Measurements from ENCODE around the gene GLUD2.
A peak's percentile ranks its signal among the peaks of the same experiment; 100 is the strongest.
"Not testable (repeated sequence)": the region's sequence is repeated elsewhere in the genome, so short reads cannot be mapped to it uniquely, and the experiment has no call there.

Gene GLUD2

GRCh38 chrX:121047441-121048419, at the start of gene GLUD2:
Gene GLUD2, plus strand, starts transcription at chrX:121047610. Its CDS starts 75 bp downstream, at chrX:121047685.
- DNase-seq, result peak; percentile 48
- in situ Hi-C loops (cut with HindIII; ENCODE audit: low pct_ligation_motif_present, low pct_unique_long_range_greater_than_20kb, low sequenced_read_pairs), result not testable (repeated sequence)

- no peak for DNase-seq
- in situ Hi-C loops (cut with HindIII; ENCODE audit: low pct_ligation_motif_present, low pct_unique_long_range_greater_than_20kb, low sequenced_read_pairs), result no loop called here
These were observed 48.0 kb upstream of the GLUD2 start for GRCh38 chrX:120999413-120999812.

GRCh38 chrX:121000589-121000988, 46.8 kb upstream of the GLUD2 start:
- in situ Hi-C loops (cut with HindIII; ENCODE audit: low pct_ligation_motif_present, low pct_unique_long_range_greater_than_20kb, low sequenced_read_pairs), result no loop called here
- DNase-seq, result peak; percentile 7

- no peak for DNase-seq
- in situ Hi-C loops (cut with HindIII; ENCODE audit: low pct_ligation_motif_present, low pct_unique_long_range_greater_than_20kb, low sequenced_read_pairs), result no loop called here
These were observed 38.5 kb upstream of the GLUD2 start for GRCh38 chrX:121008920-121009319.

- in situ Hi-C loops (cut with HindIII; ENCODE audit: low pct_ligation_motif_present, low pct_unique_long_range_greater_than_20kb, low sequenced_read_pairs), result no loop called here
- DNase-seq, result no peak
These were observed 37.6 kb upstream of the GLUD2 start for GRCh38 chrX:121009764-121010163.

GRCh38 chrX:121010218-121010617, 37.2 kb upstream of the GLUD2 start:
- in situ Hi-C loops (cut with HindIII; ENCODE audit: low pct_ligation_motif_present, low pct_unique_long_range_greater_than_20kb, low sequenced_read_pairs), result no loop called here
- no peak for DNase-seq

- DNase-seq, result no peak
- in situ Hi-C loops (cut with HindIII; ENCODE audit: low pct_ligation_motif_present, low pct_unique_long_range_greater_than_20kb, low sequenced_read_pairs), result no loop called here
These were observed 36.2 kb upstream of the GLUD2 start for GRCh38 chrX:121011254-121011653.

- in situ Hi-C loops (cut with HindIII; ENCODE audit: low pct_ligation_motif_present, low pct_unique_long_range_greater_than_20kb, low sequenced_read_pairs), result no loop called here
- DNase-seq, result no peak
These were observed 33.4 kb upstream of the GLUD2 start for GRCh38 chrX:121013897-121014455.

- no peak for DNase-seq
- in situ Hi-C loops (cut with HindIII; ENCODE audit: low pct_ligation_motif_present, low pct_unique_long_range_greater_than_20kb, low sequenced_read_pairs), result no loop called here
These were observed 32.6 kb upstream of the GLUD2 start for GRCh38 chrX:121014826-121015225.

- in situ Hi-C loops (cut with HindIII; ENCODE audit: low pct_ligation_motif_present, low pct_unique_long_range_greater_than_20kb, low sequenced_read_pairs), result no loop called here
- DNase-seq, result no peak
These were observed 19.0 kb upstream of the GLUD2 start for GRCh38 chrX:121028419-121028818.

GRCh38 chrX:121030083-121030482, 17.3 kb upstream of the GLUD2 start:
- in situ Hi-C loops (cut with HindIII; ENCODE audit: low pct_ligation_motif_present, low pct_unique_long_range_greater_than_20kb, low sequenced_read_pairs), result no loop called here
- no peak for DNase-seq

- in situ Hi-C loops (cut with HindIII; ENCODE audit: low pct_ligation_motif_present, low pct_unique_long_range_greater_than_20kb, low sequenced_read_pairs), result no loop called here
- no peak for DNase-seq
These were observed 14.9 kb upstream of the GLUD2 start for GRCh38 chrX:121032531-121032930.

- in situ Hi-C loops (cut with HindIII; ENCODE audit: low pct_ligation_motif_present, low pct_unique_long_range_greater_than_20kb, low sequenced_read_pairs), result no loop called here
These were observed 11.3 kb upstream of the GLUD2 start for GRCh38 chrX:121036137-121036536.

GRCh38 chrX:121036951-121037350, 10.5 kb upstream of the GLUD2 start:
- in situ Hi-C loops (cut with HindIII; ENCODE audit: low pct_ligation_motif_present, low pct_unique_long_range_greater_than_20kb, low sequenced_read_pairs), result no loop called here
- DNase-seq, result no peak

More at GRCh38 chrX:121036137-121036536, 11.3 kb upstream of the GLUD2 start:
- DNase-seq, result no peak

GRCh38 chrX:121050781-121051180, 3.4 kb downstream of the GLUD2 start:
- DNase-seq, result no peak
- in situ Hi-C loops (cut with HindIII; ENCODE audit: low pct_ligation_motif_present, low pct_unique_long_range_greater_than_20kb, low sequenced_read_pairs), result no loop called here

GRCh38 chrX:121052122-121052521, 4.7 kb downstream of the GLUD2 start:
- DNase-seq, result no peak
- in situ Hi-C loops (cut with HindIII; ENCODE audit: low pct_ligation_motif_present, low pct_unique_long_range_greater_than_20kb, low sequenced_read_pairs), result no loop called here

GRCh38 chrX:121062289-121062688, 14.9 kb downstream of the GLUD2 start:
- in situ Hi-C loops (cut with HindIII; ENCODE audit: low pct_ligation_motif_present, low pct_unique_long_range_greater_than_20kb, low sequenced_read_pairs), result no loop called here
- no peak for DNase-seq

GRCh38 chrX:121064579-121064978, 17.2 kb downstream of the GLUD2 start:
- no peak for DNase-seq
- in situ Hi-C loops (cut with HindIII; ENCODE audit: low pct_ligation_motif_present, low pct_unique_long_range_greater_than_20kb, low sequenced_read_pairs), result no loop called here

- DNase-seq; in situ Hi-C loops (cut with HindIII; ENCODE audit: low pct_ligation_motif_present, low pct_unique_long_range_greater_than_20kb, low sequenced_read_pairs): not testable (repeated sequence)
These were observed 36.8 kb downstream of the GLUD2 start for GRCh38 chrX:121084247-121084646.

All from ACHN (cell line).